NCI-H146 (cell line): ENCODE measurements around the gene DHRS4L2.
"Not testable (repeated sequence)": the region's sequence is repeated elsewhere in the genome, so short reads cannot be mapped to it uniquely, and the experiment has no call there.

Experiments used
- DNase-seq: peaks from one replicate; lab custom pipeline; 2025; lab: John Stamatoyannopoulos, UW

The DHRS4L2 gene

DNA sequence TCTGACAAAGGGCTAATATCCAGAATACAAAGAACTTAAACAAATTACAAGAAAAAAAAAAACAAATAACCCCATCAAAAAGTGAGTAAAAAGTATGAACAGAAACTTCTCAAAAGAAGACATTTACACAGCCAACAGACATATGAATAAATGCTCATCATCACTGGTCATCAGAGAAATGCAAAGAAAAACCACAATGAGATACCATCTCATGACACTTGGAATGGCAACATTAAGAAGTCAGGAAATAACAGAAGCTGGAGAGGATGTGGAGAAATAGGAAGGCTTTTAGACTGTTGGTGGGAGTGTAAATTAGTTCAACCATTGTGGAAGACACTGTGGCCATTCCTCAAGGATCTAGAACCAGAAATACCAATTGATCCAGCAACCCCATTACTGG lies 30.2 kb downstream of the DHRS4L2 start:
- not testable (repeated sequence) for DNase-seq

DNA sequence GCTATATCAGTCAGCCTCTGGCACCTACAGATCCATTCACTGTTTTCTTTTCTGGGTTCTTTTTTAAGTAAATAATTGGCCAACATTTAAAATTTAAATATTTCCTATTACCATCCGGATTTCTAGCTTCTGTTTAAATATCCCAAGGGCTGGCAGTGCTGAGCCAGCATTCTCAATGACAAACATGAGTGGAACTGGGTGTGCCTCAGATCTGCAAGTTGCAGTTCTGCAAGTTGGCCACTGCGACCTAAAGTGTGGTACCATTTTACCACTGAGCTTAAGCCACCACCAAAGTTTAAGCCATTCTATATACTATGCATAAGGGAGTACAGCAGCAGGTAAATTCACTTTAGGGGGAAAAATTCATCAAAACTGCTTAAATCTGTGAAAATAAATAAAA lies 31.2 kb downstream of the DHRS4L2 start:
- not testable (repeated sequence) for DNase-seq

- not testable (repeated sequence) for DNase-seq
These were observed 31.8 kb downstream of the DHRS4L2 start for GRCh38 chr14:24020520-24020919.

DNA sequence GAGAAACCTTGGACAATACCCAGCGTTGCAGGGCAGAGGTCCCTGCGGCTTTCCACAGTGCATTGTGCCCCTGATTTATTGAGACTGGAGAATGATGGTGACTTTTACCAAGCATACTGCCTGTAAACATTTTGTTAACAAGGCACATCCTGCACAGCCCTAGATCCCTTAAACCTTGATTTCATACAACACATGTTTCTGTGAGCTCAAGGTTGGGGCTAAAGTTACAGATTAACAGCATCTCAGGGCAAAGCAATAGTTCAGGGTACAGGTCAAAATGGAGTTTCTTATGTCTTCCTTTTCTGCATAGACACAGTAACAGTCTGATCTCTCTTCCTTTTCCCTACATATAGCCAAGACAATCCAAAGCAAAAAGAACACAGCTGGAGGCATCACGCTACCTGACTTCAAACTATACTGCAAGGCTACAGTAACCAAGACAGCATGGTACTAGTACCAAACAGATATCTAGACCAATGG lies 36.2 kb downstream of the DHRS4L2 start:
- DNase-seq: not testable (repeated sequence)

GRCh38 chr14:24029687-24030086 lies 41.0 kb downstream of the DHRS4L2 start:
- DNase-seq: not testable (repeated sequence)

DNA sequence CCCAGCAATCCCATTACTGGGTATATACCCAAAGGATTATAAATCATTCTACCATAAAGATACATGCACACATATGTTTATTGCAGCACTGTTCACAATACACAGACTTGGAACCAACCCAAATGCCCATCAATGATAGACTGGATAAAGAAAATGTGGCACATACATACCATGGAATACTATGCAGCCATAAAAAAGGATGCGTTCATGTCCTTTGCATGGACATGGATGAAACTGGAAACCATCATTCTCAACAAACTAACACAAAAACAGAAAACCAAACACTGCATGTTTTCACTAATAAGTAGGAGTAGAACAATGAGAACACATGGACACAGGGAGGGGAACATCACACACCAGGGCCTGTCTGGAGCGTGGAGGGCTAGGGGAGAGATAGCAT lies 42.6 kb downstream of the DHRS4L2 start:
- not testable (repeated sequence) for DNase-seq

DNA sequence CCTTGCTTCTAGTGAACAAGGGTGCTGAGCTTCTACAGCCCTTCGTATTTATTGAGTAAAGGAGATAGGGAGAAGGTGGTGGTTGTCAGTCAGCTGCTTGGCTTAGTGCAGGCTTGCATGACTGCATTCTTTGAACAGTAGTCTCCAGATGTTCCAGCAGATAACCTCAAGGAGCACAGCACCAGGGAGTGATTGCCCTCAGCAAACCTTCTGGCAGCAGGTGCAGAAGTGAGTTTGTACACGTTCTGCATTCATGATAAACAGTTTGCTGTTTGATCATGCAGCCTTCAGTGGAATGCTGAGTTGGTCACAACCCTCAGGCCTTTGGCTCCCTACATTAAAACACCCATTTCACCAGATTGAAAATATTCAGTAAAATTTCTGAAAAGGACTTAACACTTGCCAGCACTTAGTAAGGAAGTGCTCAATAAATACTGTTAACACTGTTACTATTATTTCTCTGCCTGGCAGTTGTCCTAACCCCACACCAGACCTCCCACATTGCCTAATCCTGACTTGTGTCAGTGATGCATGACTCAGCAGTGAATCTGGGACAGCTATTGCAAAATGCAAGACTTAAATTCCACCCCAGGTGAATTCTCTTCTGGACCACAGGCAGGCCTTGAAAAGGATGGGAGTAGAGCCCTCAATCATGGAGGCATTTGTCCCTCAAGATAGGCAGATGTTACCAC lies 44.1 kb downstream of the DHRS4L2 start:
- no peak for DNase-seq

DNA sequence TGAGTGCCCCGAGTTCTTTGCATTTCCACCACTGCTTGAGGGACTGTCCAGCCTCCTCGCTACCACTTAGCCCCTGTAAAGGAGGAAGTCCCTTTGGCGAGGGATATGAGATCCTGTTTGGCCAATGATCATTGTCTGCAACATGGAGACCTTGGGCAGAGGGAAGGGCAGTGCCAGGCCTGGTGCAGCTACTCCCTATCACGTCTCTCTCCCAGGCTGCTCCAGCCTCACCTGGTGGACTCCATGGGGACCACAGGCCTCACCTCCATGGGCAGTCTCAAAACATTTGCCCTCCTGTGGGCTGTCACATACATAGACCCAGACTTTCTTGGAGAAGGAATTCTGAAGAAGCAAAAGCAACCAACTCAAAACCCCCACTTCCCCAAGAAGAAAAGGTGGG lies 47.0 kb downstream of the DHRS4L2 start:
- peak; percentile 31 for DNase-seq

- DNase-seq: peak; percentile 78
These were observed 47.6 kb downstream of the DHRS4L2 start for GRCh38 chr14:24036169-24036962.

DNA sequence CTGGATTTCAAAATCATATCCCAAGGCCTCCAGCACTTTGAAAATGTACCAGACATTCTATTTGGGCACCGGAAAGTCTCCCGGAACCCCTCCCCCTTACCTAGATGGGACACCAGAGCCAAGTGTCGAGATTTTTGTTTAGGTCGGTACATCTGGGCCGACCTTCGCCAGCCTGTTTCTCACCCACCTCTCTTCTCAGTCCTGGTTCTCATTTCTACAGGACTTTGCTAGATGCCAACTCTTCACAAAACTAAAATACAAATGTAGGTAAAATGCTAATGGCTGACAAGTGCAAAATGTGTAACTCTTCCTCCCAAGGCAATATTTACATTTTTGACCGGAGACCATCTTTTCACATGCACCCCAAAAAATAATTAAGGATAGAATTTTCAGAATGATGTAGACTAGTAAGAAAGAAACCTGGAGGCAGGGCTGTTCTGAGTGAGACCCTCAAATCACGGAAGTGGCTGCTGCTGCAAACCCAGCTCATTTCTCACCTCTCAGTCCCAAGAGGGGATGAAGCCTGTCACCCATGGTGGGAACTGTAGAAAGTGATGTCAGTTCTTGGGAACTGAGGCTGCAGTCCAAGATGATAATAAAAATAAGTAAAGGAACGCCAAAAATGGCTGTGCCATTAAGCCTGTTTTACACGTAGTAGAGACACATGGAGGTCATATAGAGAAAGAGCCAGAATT lies 48.4 kb downstream of the DHRS4L2 start:
- DNase-seq: not testable (repeated sequence)

DNA sequence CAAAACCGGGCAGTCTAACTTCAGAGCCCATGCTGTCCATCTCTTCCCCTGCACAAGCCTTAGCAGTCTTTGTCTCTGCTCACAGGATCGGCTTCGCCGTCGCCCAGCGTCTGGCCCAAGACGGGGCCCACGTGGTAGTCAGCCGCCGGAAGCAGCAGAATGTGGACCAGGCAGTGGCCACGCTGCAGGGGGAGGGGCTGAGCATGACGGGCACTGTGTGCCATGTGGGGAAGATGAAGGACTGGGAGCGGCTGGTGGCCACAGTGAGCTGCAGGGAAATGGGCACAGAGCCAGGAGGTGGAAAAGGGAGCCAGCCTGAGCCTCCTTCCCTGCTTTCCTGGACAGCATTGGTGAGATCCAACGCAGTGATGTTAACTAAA lies 48.9 kb downstream of the DHRS4L2 start:
- DNase-seq: no peak

DNA sequence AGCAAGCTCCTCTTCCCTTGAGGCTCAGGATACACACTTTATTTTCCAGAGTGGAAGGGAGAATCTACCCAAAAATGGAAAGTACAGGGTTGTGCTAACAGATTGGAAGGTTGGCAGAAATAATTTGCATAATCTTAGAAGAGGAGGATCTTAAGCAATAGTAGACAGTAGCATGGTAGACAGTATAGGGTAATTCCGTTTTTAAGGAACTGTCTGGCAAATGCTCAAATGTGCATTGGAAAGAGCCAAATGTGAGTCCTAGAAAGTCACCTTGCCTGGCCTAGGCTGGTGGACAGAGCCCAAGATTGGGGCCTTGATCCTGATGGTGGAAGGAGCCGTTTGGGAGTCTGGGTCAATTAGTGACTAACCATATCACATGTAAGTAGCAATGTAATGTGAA lies 50.0 kb downstream of the DHRS4L2 start:
- DNase-seq: no peak

DNA sequence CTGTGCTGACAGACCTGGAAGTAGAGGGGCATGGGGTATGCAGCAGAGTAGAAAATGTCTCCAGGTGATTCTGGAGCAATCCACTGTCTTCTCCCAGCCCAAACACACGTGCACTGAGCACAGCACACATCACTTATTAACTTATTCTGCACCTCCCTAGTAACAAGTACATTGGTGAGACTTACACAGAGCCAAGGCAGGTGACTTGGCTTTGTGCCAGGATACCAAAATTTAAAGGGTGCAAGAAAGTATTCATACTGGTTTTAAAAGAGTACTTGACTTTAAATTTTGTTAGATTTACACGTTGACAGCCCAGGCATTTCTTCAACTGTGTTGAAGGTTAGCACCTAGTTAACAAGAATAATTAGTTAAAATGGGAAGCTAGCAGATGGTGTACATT lies 52.0 kb downstream of the DHRS4L2 start:
- DNase-seq: no peak

- peak; percentile 32 for DNase-seq
These were observed 54.0 kb downstream of the DHRS4L2 start for GRCh38 chr14:24042746-24043145.

- not testable (repeated sequence) for DNase-seq
These were observed 60.3 kb downstream of the DHRS4L2 start for GRCh38 chr14:24049002-24049401.

- not testable (repeated sequence) for DNase-seq
These were observed 62.0 kb downstream of the DHRS4L2 start for GRCh38 chr14:24050753-24051152.

DNA sequence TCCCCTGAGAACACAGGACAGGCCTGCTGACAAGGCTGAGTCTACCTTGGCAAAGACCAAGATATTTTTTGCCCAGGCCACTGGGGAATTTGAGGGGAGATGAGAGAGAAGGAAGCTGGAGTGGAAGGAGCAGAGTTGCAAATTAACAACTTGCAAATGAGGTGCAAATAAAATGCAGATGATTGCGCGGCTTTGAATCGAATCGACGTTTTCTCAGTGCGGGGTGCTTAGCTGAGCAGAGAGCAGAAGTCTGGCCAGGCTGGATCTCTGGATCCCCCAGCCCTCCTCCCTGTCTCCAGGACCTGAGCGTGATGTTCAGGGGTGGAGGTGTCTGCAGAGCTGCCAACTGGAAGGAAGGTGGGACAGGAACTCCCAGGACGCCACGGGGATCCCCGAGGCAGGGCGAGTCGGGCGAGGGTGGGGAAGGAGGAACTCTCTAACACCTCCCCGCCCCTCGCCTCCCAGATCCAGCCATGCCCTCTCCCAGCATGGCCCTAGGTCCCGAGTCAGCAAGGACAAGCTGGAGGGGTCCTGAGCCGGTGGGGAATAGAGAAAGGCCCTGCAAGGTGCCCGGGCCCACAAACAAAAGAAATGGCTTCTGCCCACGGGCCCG lies 62.6 kb downstream of the DHRS4L2 start:
- peak; percentile 62 for DNase-seq

DNA sequence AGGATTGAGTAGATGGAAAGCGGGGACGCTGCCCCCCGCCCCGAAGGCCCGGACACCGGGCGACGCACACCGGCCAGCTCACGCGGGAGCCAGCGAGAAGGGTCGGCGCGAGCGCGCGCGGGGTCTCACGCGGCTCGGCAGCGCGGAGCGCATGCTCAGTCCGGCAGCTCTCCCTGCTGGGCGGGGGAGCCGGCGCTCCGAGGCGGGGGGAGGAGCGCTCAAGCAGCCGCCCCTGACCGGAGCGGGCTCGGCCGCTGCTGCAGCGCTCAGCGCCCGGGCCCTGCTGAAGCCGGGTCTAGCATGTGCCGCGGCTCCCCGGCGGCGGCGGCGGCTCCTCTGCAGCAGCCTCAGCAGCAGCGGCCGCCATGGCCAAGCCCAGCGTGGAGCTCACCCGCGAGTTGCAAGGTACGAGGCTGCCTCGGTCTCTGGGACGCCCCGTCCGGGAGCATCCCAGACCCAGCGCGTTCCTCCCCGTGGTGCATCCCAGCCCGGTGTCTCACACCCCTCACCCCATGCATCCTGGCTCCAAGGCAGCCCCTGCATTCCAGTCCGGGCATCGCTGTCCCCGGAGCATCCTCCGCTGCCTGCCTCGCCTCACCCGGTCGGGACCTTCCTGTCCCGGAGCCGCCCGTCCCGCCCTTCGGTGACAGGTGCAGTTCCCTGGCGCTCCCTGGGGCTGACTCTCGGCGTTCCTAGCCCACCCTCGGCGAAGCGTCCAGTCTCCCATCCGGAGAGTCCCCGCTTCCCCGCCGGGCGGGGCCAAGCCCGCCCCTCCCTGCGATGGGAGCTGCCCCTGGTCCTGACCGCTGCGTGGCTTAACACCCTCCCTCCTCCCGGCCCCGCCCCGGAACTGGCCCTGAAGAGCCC lies 63.3 kb downstream of the DHRS4L2 start, which contains the start of gene CARMIL3:
Gene CARMIL3, plus strand, starts transcription at position 221 of the 867 bp plus-strand sequence. Its CDS starts 145 bp downstream, at position 366.
- peak; percentile 83 for DNase-seq

GRCh38 chr14:24052656-24053547 lies 64.2 kb downstream of the DHRS4L2 start:
- no peak for DNase-seq
